K562 (cell line): ENCODE data around the gene ZNF672. TPM values are rescaled to one million over a fixed set of nuclear protein-coding genes. Genes with fewer than 3 reads are reported as not detected.

Source experiments
- CREB1 ChIP-seq, 2 experiments: sonication (generic) in 1 of 2; formaldehyde crosslinking in 1 of 2; IDR thresholded peaks; 2 replicates each; pipeline versions ENCODE4 v1.6.1 to v1.8.0; 2012 to 2022; ENCODE audit warnings: inconsistent platforms in 1 of 2, mild to moderate bottlenecking in 1 of 2, missing genetic modification reagents in 1 of 2, moderate library complexity in 1 of 2
- ERF ChIP-seq: fragments of 450-650 bp; formaldehyde crosslinking; IDR thresholded peaks from 2 replicates; pipeline ENCODE4 v1.4.0; 2020; ENCODE audit warnings: mild to moderate bottlenecking, mixed read lengths
- GABPB2 ChIP-seq: fragments of 250-450 bp; sonication (Bioruptor Pico); conservative IDR thresholded peaks from 2 replicates; pipeline ENCODE4 v1.5.1; 2021; ENCODE audit warnings: mild to moderate bottlenecking
- GATAD2A ChIP-seq: fragments of 450-650 bp; IDR thresholded peaks from 2 replicates; pipeline ENCODE4 v1.6.1; 2017
- GTF2E2 ChIP-seq: fragments of 200-800 bp; sonication (Bioruptor generic); IDR thresholded peaks from 2 replicates; pipeline ENCODE4 v1.6.1; 2016; ENCODE audit warnings: missing genetic modification characterization, missing compliant biosample characterization
- HNRNPUL1 ChIP-seq: fragments of 200-400 bp; formaldehyde crosslinking; IDR thresholded peaks from 2 replicates; pipeline ENCODE4 v1.6.1; 2017; ENCODE audit warnings: low read length
- MTA1 ChIP-seq: fragments of 450-650 bp; IDR thresholded peaks from 2 replicates; pipeline ENCODE4 v1.6.1; 2017; ENCODE audit warnings: borderline replicate concordance
- MYC ChIP-seq, 2 experiments: fragments of 250-450 bp in 1 of 2; sonication (Bioruptor Pico) in 1 of 2; IDR thresholded peaks; 2 replicates each; pipeline versions ENCODE4 v1.5.1 to v1.6.1; 2012 to 2021; ENCODE audit warnings: low read depth in 2 of 2, borderline replicate concordance in 1 of 2, improper control_type of control experiment in 1 of 2, low read length in 1 of 2, mild to moderate bottlenecking in 1 of 2, moderate library complexity in 1 of 2
- NFATC3 ChIP-seq: fragments of 450-650 bp; IDR thresholded peaks from 2 replicates; pipeline ENCODE4 v1.6.1; 2017; ENCODE audit warnings: mild to moderate bottlenecking
- PHF8 ChIP-seq: fragments of 200-600 bp; sonication (generic); IDR thresholded peaks from 2 replicates; pipeline ENCODE4 v1.6.1; 2012; ENCODE audit warnings: mixed run types, mild to moderate bottlenecking, inconsistent platforms, low read length, moderate library complexity, borderline replicate concordance
- SAP30 ChIP-seq: fragments of 200-600 bp; sonication (generic); IDR thresholded peaks from 2 replicates; pipeline ENCODE4 v1.6.1; 2012; ENCODE audit warnings: borderline replicate concordance, low read depth, mild to moderate bottlenecking, moderate library complexity, low read length, control low read depth, inconsistent platforms; ENCODE audit not compliant: insufficient read depth, poor library complexity, severe bottlenecking
- SMARCA4 ChIP-seq: fragments of 450-650 bp; IDR thresholded peaks from 2 replicates; pipeline ENCODE4 v1.6.1; 2016
- TBP ChIP-seq: optimal IDR thresholded peaks from 2 replicates; pipeline ENCODE3; 2011; ENCODE audit warnings: low read depth, low read length, improper control_type of control experiment
- TCF3 ChIP-seq: sonication (generic); formaldehyde crosslinking; IDR thresholded peaks from 2 replicates; pipeline ENCODE4 v1.4.0; 2020; ENCODE audit warnings: mild to moderate bottlenecking, missing genetic modification reagents
- TEAD1 ChIP-seq, 2 experiments: fragments of 450-650 bp in 1 of 2; sonication (generic) in 1 of 2; formaldehyde crosslinking; IDR thresholded peaks; 2 replicates each; pipeline versions ENCODE4 v1.4.0 to v1.8.0; 2020 to 2022; ENCODE audit warnings: mild to moderate bottlenecking in 2 of 2, missing genetic modification reagents in 1 of 2
- TFAP4 ChIP-seq: sonication (generic); formaldehyde crosslinking; IDR thresholded peaks from 2 replicates; pipeline ENCODE4 v1.8.0; 2022; ENCODE audit warnings: missing genetic modification reagents, mild to moderate bottlenecking, moderate library complexity, borderline replicate concordance
- TOE1 ChIP-seq, 2 experiments: fragments of 450-650 bp in 1 of 2; sonication (generic) in 1 of 2; formaldehyde crosslinking in 1 of 2; IDR thresholded peaks; 2 replicates each; pipeline versions ENCODE4 v1.7.1 to v1.8.0; 2016 to 2022; ENCODE audit warnings: borderline replicate concordance in 2 of 2, mild to moderate bottlenecking in 2 of 2, antibody characterized with exemption in 1 of 2, inconsistent platforms in 1 of 2, low read depth in 1 of 2, missing genetic modification reagents in 1 of 2, moderate library complexity in 1 of 2
- VEZF1 ChIP-seq: fragments of 200-800 bp; sonication (Bioruptor generic); IDR thresholded peaks from 2 replicates; pipeline ENCODE4 v1.6.1; 2017; ENCODE audit warnings: missing genetic modification characterization, missing compliant biosample characterization
- ZFP36 ChIP-seq: fragments of 150-350 bp; IDR thresholded peaks from 2 replicates; pipeline ENCODE4 v1.6.1; 2018; ENCODE audit warnings: low read length, low read depth; ENCODE audit not compliant: partially characterized antibody
- ZKSCAN8 ChIP-seq: fragments of 200-800 bp; sonication (Bioruptor generic); IDR thresholded peaks from 2 replicates; pipeline ENCODE4 v1.6.1; 2016; ENCODE audit warnings: missing genetic modification characterization, missing compliant biosample characterization
- ZNF766 ChIP-seq: fragments of 200-800 bp; sonication (Bioruptor generic); conservative IDR thresholded peaks from 2 replicates; pipeline ENCODE4 v1.6.1; 2016; ENCODE audit warnings: missing genetic modification characterization, missing compliant biosample characterization
- ZNF830 ChIP-seq: fragments of 250-450 bp; sonication (Bioruptor Pico); IDR thresholded peaks from 2 replicates; pipeline ENCODE4 v1.5.0; 2021; ENCODE audit warnings: mild to moderate bottlenecking
- polyA plus RNA-seq, 8 experiments: library from polyadenylated mRNA; depleted of rRNA in 4 of 8; stranded (reverse) in 5 of 8; unstranded in 3 of 8; fragments of >200 nt; fragmentation: Nextera tagmentation in 2 of 8; fragmentation: Illumina TruSeq in 1 of 8; extraction: Ambion mirVana in 2 of 8; extraction: Trizol in 1 of 8; gene quantifications; 2 replicates each; pipeline versions ENCODE4 v1.2.1 to v1.2.3, GENCODE V29; 2011 to 2014; ENCODE audit warnings: inconsistent platforms in 1 of 8, missing spikeins in 1 of 8
- total RNA-seq, 7 experiments: library from RNA; depleted of rRNA in 6 of 7; stranded (reverse); fragments of >200 nt in 6 of 7; fragmentation: Illumina TruSeq in 2 of 7; extraction: Trizol in 2 of 7; gene quantifications; 2 replicates each; pipeline versions ENCODE4 v1.2.1 to v1.2.3, GENCODE V29; 2011 to 2021; ENCODE audit warnings: low replicate concordance in 1 of 7

ZNF672 gene
- total and polyA plus RNA-seq, 9 of the 15 experiments (the other 6 are each of a cell fraction or from before 2014, with no cell fraction given): 1.9 to 57.9 (median 24.1) TPM

GRCh38 chr1:248858891-248859889 is 21.2 kb downstream of the ZNF672 start, which contains the start of gene ZNF692 (continued):
- TF ChIP-seq MYC (IDR thresholded peaks at IDR 0.05; ENCODE audit: low read depth, low read length) (peak; percentile 74), MYC (CRISPR knock-in tag; IDR thresholded peaks at IDR 0.05; ENCODE audit: borderline replicate concordance, low read depth) (no peak), GABPB2 (CRISPR knock-in tag) (no peak), ERF (CRISPR knock-in tag) (peak; percentile 72; the same call in 1 of the 2 replicates), TOE1 (IDR thresholded peaks at IDR 0.05; ENCODE audit: borderline replicate concordance) (peak; percentile 62; the same call in 1 of the 2 replicates), TOE1 (CRISPR knock-in tag; IDR thresholded peaks at IDR 0.05; ENCODE audit: borderline replicate concordance, low read depth) (no peak), SMARCA4 (peak; percentile 30; the same call in 1 of the 2 replicates), VEZF1 (CRISPR knock-in tag) (peak; percentile 92), GATAD2A (0 out of 2 replicates have a peak, but pooled peaks have one; percentile 62), ZNF766 (CRISPR knock-in tag) (peak; percentile 64), TBP (peak; percentile 81), MTA1 (peak; percentile 56; the same call in 1 of the 2 replicates), ZKSCAN8 (CRISPR knock-in tag) (0 out of 2 replicates have a peak, but pooled peaks have one; percentile 30), TCF3 (CRISPR knock-in tag) (peak; percentile 27; the same call in 1 of the 2 replicates), GTF2E2 (tag) (peak; percentile 48; the same call in 1 of the 2 replicates), ZNF830 (CRISPR knock-in tag) (peak; percentile 16; the same call in 1 of the 2 replicates), TFAP4 (CRISPR knock-in tag) (peak; percentile 77), PHF8 (peak; percentile 81; the same call in 1 of the 2 replicates), ZFP36 (no peak), TEAD1 (CRISPR knock-in tag; IDR thresholded peaks at IDR 0.05) (no peak), HNRNPUL1 (no peak), CREB1 (IDR thresholded peaks at IDR 0.05) (peak; percentile 68), CREB1 (CRISPR knock-in tag; IDR thresholded peaks at IDR 0.05) (peak; percentile 70; the same call in 1 of the 2 replicates), NFATC3 (no peak), SAP30 (peak; percentile 29)
